DOHH2 (cell line): ENCODE measurements around the gene NRAS.

Source experiments
- H3F3A ChIP-seq: fragments of 200-600 bp; sonication (generic), shearing (Covaris generic); 2 replicates; pipeline ENCODE4 v1.6.0; 2016; ENCODE audit warnings: antibody characterized with exemption, mild to moderate bottlenecking; ENCODE audit not compliant: control insufficient read depth, insufficient read depth
- H3K27ac ChIP-seq: fragments of 200-600 bp; sonication (generic); 2 replicates; pipeline ENCODE4 v1.5.1; 2014; ENCODE audit warnings: low read depth, mild to moderate bottlenecking, low read length, moderate library complexity
- H3K27me3 ChIP-seq: fragments of 200-600 bp; sonication (generic); 2 replicates; pipeline ENCODE4 v1.6.1; 2014; ENCODE audit warnings: mild to moderate bottlenecking, low read length, mixed read lengths; ENCODE audit not compliant: control insufficient read depth
- H3K36me3 ChIP-seq: fragments of 200-600 bp; sonication (generic); 2 replicates; pipeline ENCODE4 v1.6.1; 2014; ENCODE audit warnings: mild to moderate bottlenecking, low read length, moderate library complexity, mixed read lengths; ENCODE audit not compliant: control insufficient read depth
- H3K4me1 ChIP-seq: fragments of 200-600 bp; sonication (generic); 2 replicates; pipeline ENCODE4 v1.6.1; 2014; ENCODE audit warnings: mild to moderate bottlenecking, low read length, mixed read lengths; ENCODE audit not compliant: control insufficient read depth
- H3K4me2 ChIP-seq: fragments of 200-600 bp; sonication (generic); 2 replicates; pipeline ENCODE4 v1.6.0; 2014; ENCODE audit warnings: mild to moderate bottlenecking, low read length, moderate library complexity
- H3K4me3 ChIP-seq: fragments of 200-600 bp; sonication (generic); 2 replicates; pipeline ENCODE4 v1.5.1; 2014; ENCODE audit warnings: mild to moderate bottlenecking, low read length, mixed read lengths
- H3K79me2 ChIP-seq: fragments of 200-600 bp; sonication (generic); 2 replicates; pipeline ENCODE4 v1.6.1; 2014; ENCODE audit warnings: mild to moderate bottlenecking, low read length, mixed read lengths; ENCODE audit not compliant: control insufficient read depth
- H3K9me2 ChIP-seq: fragments of 200-600 bp; sonication (generic); replicated peaks from 2 replicates; pipeline ENCODE4 v1.6.1; 2014; ENCODE audit warnings: mild to moderate bottlenecking, low read length, mixed read lengths; ENCODE audit not compliant: control insufficient read depth
- H3K9me3 ChIP-seq: fragments of 200-600 bp; sonication (generic); 2 replicates; pipeline ENCODE4 v1.6.1; 2014; ENCODE audit warnings: antibody characterized with exemption, low read length, mixed read lengths; ENCODE audit not compliant: control insufficient read depth, insufficient read depth
- H4K20me1 ChIP-seq: fragments of 200-600 bp; sonication (generic); 2 replicates; pipeline ENCODE4 v1.6.0; 2014; ENCODE audit warnings: low read depth, mild to moderate bottlenecking, antibody characterized with exemption, low read length, moderate library complexity; ENCODE audit not compliant: control insufficient read depth, insufficient read depth
- CTCF ChIP-seq: fragments of 200-600 bp; sonication (generic); IDR thresholded peaks from one replicate; pipeline ENCODE4 v1.5.1; 2014; ENCODE audit warnings: antibody characterized with exemption, mild to moderate bottlenecking, low read depth, low read length; ENCODE audit not compliant: poor library complexity, severe bottlenecking
- EZH2phosphoT487 ChIP-seq: fragments of 200-600 bp; sonication (generic); IDR thresholded peaks from 2 replicates; pipeline ENCODE4 v1.6.1; 2017; ENCODE audit warnings: borderline replicate concordance, mild to moderate bottlenecking, antibody characterized with exemption, low read length, moderate library complexity, mixed read lengths

NRAS gene

GRCh38 chr1:114676115-114676514, 40.5 kb downstream of the NRAS start:
- H4K20me1 ChIP-seq, result no peaks in the 10 kb centered on the region
- TF ChIP-seq EZH2phosphoT487, result no peak
- no peak for TF ChIP-seq CTCF
- H3K9me2 ChIP-seq, result no peaks in the 10 kb centered on the region
- no peaks in the 10 kb centered on the region for H3K9me3 ChIP-seq
- H3K27ac ChIP-seq, result no peak overlapping the region
- H3K4me3 ChIP-seq, result no peak overlapping the region
- H3K4me2 ChIP-seq, result no peak overlapping the region
- H3F3A ChIP-seq, result no peaks in the 10 kb centered on the region
- H3K4me1 ChIP-seq, result no peaks in the 10 kb centered on the region
- no peaks in the 10 kb centered on the region for H3K36me3 ChIP-seq
- H3K27me3 ChIP-seq, result peaks cover 21% of the 10 kb centered on the region
- H3K79me2 ChIP-seq, result no peaks in the 10 kb centered on the region

GRCh38 chr1:114671939-114672275, 44.7 kb downstream of the NRAS start:
- no peak for TF ChIP-seq EZH2phosphoT487
- no peak for TF ChIP-seq CTCF
- Histone ChIP-seq H3K9me2 (no peaks in the 10 kb centered on the region), H4K20me1 (no peaks in the 10 kb centered on the region), H3K27ac (no peak overlapping the region), H3K9me3 (no peaks in the 10 kb centered on the region), H3K4me1 (peaks cover 14% of the 10 kb centered on the region), H3F3A (no peaks in the 10 kb centered on the region), H3K27me3 (peaks cover 30% of the 10 kb centered on the region), H3K36me3 (no peaks in the 10 kb centered on the region), H3K79me2 (no peaks in the 10 kb centered on the region), H3K4me2 (no peak overlapping the region), H3K4me3 (no peak overlapping the region)

- no peaks in the 10 kb centered on the region for H3F3A ChIP-seq
- no peaks in the 10 kb centered on the region for H3K9me2 ChIP-seq
- TF ChIP-seq CTCF (peak; percentile 50), EZH2phosphoT487 (no peak)
- H4K20me1 ChIP-seq, result no peaks in the 10 kb centered on the region
- H3K36me3 ChIP-seq, result no peaks in the 10 kb centered on the region
- H3K4me1 ChIP-seq, result peaks cover 14% of the 10 kb centered on the region
- no peak overlapping the region for H3K27ac ChIP-seq
- H3K27me3 ChIP-seq, result peaks cover 26% of the 10 kb centered on the region
- no peaks in the 10 kb centered on the region for H3K9me3 ChIP-seq
- H3K4me2 ChIP-seq, result no peak overlapping the region
- no peaks in the 10 kb centered on the region for H3K79me2 ChIP-seq
- no peak overlapping the region for H3K4me3 ChIP-seq
Observed at GRCh38 chr1:114671011-114671938, 45.3 kb downstream of the NRAS start.
